K562 (cell line): ENCODE measurements around the gene ANKRD30A. TPM values are rescaled to one million over a fixed set of nuclear protein-coding genes. Genes with fewer than 3 reads are reported as not detected.

Source experiments
- ATAC-seq: fragments of 200-7000 bp; cut with Tn5 transposase; 3 replicates; pipeline ENCODE4 v1.9.1; 2020; ENCODE audit warnings: moderate library complexity
- BruUV-seq: library from RNA; stranded (reverse); fragments of 400-500 nt; replicated peaks from 2 replicates; lab custom pipeline; 2021; lab: Mats Ljungman, UMichigan
- CTCF ChIA-PET: fragments of 300-600 bp; formaldehyde crosslinking; extraction: SDS; loops from one replicate; lab custom pipeline; 2021; ENCODE audit warnings: low intra/inter-chr PET ratio; lab: Yijun Ruan, JAX
- POLR2A ChIA-PET: fragments of 300-600, 350-650 bp; sonication (Branson Sonifier 250); formaldehyde crosslinking; extraction: SDS; loops from one replicate; lab custom pipeline; 2021; ENCODE audit warnings: antibody characterized with exemption, inconsistent platforms; lab: Yijun Ruan, JAX
- DNase-seq, 4 experiments: peaks; one replicate each; pipeline versions ENCODE4 v3.0.0 to v3.0.0-alpha.2; 2011 to 2018; ENCODE audit warnings: low spot score in 3 of 4, mixed read lengths in 3 of 4; ENCODE audit errors: extremely low read depth in 1 of 4
- FAIRE-seq: peaks from 2 replicates; lab custom pipeline; 2011; peaks lifted over from hg19 to GRCh38; lab: Jason Lieb, UNC
- H2AFZ ChIP-seq: 2 replicates; pipeline ENCODE4 v1.6.0; 2011; ENCODE audit warnings: low read depth, low read length, control low read depth, inconsistent platforms
- H3K27ac ChIP-seq: fragments of 200-600 bp; 3 replicates; pipeline ENCODE4 v1.8.0; 2011; ENCODE audit warnings: low read depth, mild to moderate bottlenecking, control low read depth, inconsistent platforms, low read length, moderate library complexity, mixed read lengths; ENCODE audit errors: extremely low read depth
- H3K27me3 ChIP-seq, 2 experiments: fragments of 300-600 bp in 1 of 2; 2 replicates in 1 of 2; 3 replicates in 1 of 2; pipeline versions ENCODE4 v1.6.0 to v1.8.0; 2011; ENCODE audit warnings: inconsistent platforms in 2 of 2, low read length in 2 of 2, mild to moderate bottlenecking in 1 of 2, mixed read lengths in 1 of 2, moderate library complexity in 1 of 2; ENCODE audit not compliant: control insufficient read depth in 2 of 2, insufficient read depth in 2 of 2
- H3K36me3 ChIP-seq: fragments of 300-600 bp; 3 replicates; pipeline ENCODE4 v1.8.0; 2011; ENCODE audit warnings: mild to moderate bottlenecking, low read length, inconsistent platforms; ENCODE audit not compliant: control insufficient read depth, insufficient read depth
- H3K4me1 ChIP-seq, 2 experiments: fragments of 200-600 bp in 1 of 2; replicated peaks in 1 of 2; 2 replicates in 1 of 2; 3 replicates in 1 of 2; pipeline versions ENCODE4 v1.5.1 to v1.8.0; 2011; ENCODE audit warnings: inconsistent platforms in 2 of 2, low read length in 2 of 2, mild to moderate bottlenecking in 1 of 2, mixed read lengths in 1 of 2, moderate library complexity in 1 of 2; ENCODE audit not compliant: control insufficient read depth in 2 of 2, insufficient read depth in 2 of 2
- H3K4me2 ChIP-seq: 2 replicates; pipeline ENCODE4 v1.6.1; 2011; ENCODE audit warnings: low read length, control low read depth, inconsistent platforms, mixed read lengths; ENCODE audit not compliant: insufficient read depth
- H3K4me3 ChIP-seq: fragments of 200-600 bp; sonication (generic), shearing (Covaris generic); 2 replicates; pipeline ENCODE4 v1.5.1; 2016; ENCODE audit warnings: control low read depth, inconsistent platforms
- H3K79me2 ChIP-seq: fragments of 200-600 bp; 3 replicates; pipeline ENCODE4 v1.8.0; 2011; ENCODE audit warnings: low read length, inconsistent platforms; ENCODE audit not compliant: control insufficient read depth, insufficient read depth
- H3K9ac ChIP-seq, 2 experiments: 2 replicates each; pipeline versions ENCODE4 v1.6.0 to v1.6.1; 2011; ENCODE audit warnings: low read depth in 2 of 2, low read length in 2 of 2, control low read depth in 1 of 2, inconsistent platforms in 1 of 2, mild to moderate bottlenecking in 1 of 2, mixed read lengths in 1 of 2; ENCODE audit not compliant: insufficient read depth in 1 of 2
- H3K9me1 ChIP-seq: one replicate; pipeline ENCODE4 v1.6.0; 2011; ENCODE audit warnings: inconsistent platforms, mild to moderate bottlenecking, low read length, moderate library complexity; ENCODE audit not compliant: control insufficient read depth, insufficient read depth
- H3K9me3 ChIP-seq: replicated peaks from 2 replicates; pipeline ENCODE4 v1.5.1; 2011; ENCODE audit warnings: low read depth, low read length, inconsistent platforms; ENCODE audit not compliant: control insufficient read depth, insufficient read depth
- H4K20me1 ChIP-seq: replicated peaks from 2 replicates; pipeline ENCODE4 v1.6.1; 2011; ENCODE audit warnings: low read length, inconsistent platforms, mixed read lengths; ENCODE audit not compliant: control insufficient read depth, insufficient read depth
- ADNP ChIP-seq: fragments of 200-800 bp; sonication (Bioruptor generic); IDR thresholded peaks from 2 replicates; pipeline ENCODE4 v1.6.1; 2016; ENCODE audit warnings: missing genetic modification characterization, missing compliant biosample characterization
- C11orf30 ChIP-seq: fragments of 450-650 bp; IDR thresholded peaks from 2 replicates; pipeline ENCODE4 v1.6.1; 2016; ENCODE audit warnings: low read depth, mild to moderate bottlenecking
- CEBPZ ChIP-seq: fragments of 150-350 bp; IDR thresholded peaks from 2 replicates; pipeline ENCODE4 v1.6.1; 2014; ENCODE audit warnings: low read depth, mild to moderate bottlenecking, low read length, borderline replicate concordance
- CGGBP1 ChIP-seq: fragments of 250-450 bp; sonication (Bioruptor Pico); IDR thresholded peaks from 2 replicates; pipeline ENCODE4 v1.9.0; 2021; ENCODE audit warnings: mild to moderate bottlenecking
- CREBBP ChIP-seq: IDR thresholded peaks from one replicate; pipeline ENCODE4 v1.6.1; 2012; ENCODE audit warnings: low read depth, mild to moderate bottlenecking, control low read depth, inconsistent platforms, low read length
- NFYB ChIP-seq: IDR thresholded peaks from 2 replicates; pipeline ENCODE4 v1.6.1; 2011; ENCODE audit warnings: mild to moderate bottlenecking, moderate library complexity; ENCODE audit not compliant: insufficient read length; ENCODE audit errors: extremely low read depth
- POLR2AphosphoS2 ChIP-seq: IDR thresholded peaks from 2 replicates; pipeline ENCODE4 v1.6.1; 2012; ENCODE audit warnings: low read length, improper control_type of control experiment
- RFX7 ChIP-seq: fragments of 250-450 bp; sonication (Bioruptor Pico); IDR thresholded peaks from 2 replicates; pipeline ENCODE4 v1.5.1; 2021; ENCODE audit warnings: mild to moderate bottlenecking
- RNF2 ChIP-seq: sonication (generic); IDR thresholded peaks from 2 replicates; pipeline ENCODE4 v1.6.1; 2016
- SMAD4 ChIP-seq: fragments of 250-450 bp; sonication (Bioruptor Pico); conservative IDR thresholded peaks from 2 replicates; pipeline ENCODE4 v1.8.0; 2021; ENCODE audit warnings: inconsistent platforms, mild to moderate bottlenecking, moderate library complexity
- TBL1XR1 ChIP-seq, 2 experiments: IDR thresholded peaks; 2 replicates each; pipeline ENCODE4 v1.6.1; 2012; ENCODE audit warnings: improper control_type of control experiment in 2 of 2, low read length in 2 of 2, mild to moderate bottlenecking in 1 of 2
- USF1 ChIP-seq: sonication (generic); formaldehyde crosslinking; IDR thresholded peaks from 2 replicates; pipeline ENCODE4 v1.9.0; 2022; ENCODE audit warnings: mild to moderate bottlenecking, missing genetic modification reagents
- ZBTB43 ChIP-seq: sonication (generic); formaldehyde crosslinking; IDR thresholded peaks from 2 replicates; pipeline ENCODE4 v1.8.0; 2023; ENCODE audit warnings: mild to moderate bottlenecking, missing genetic modification reagents
- ZNF277 ChIP-seq: fragments of 250-450 bp; sonication (Bioruptor Pico); IDR thresholded peaks from 2 replicates; pipeline ENCODE4 v1.8.0; 2022; ENCODE audit warnings: inconsistent platforms, mild to moderate bottlenecking, moderate library complexity, borderline replicate concordance
- ZNF561 ChIP-seq: fragments of 450-650 bp; formaldehyde crosslinking; conservative IDR thresholded peaks from 2 replicates; pipeline ENCODE4 v1.4.0; 2020; ENCODE audit warnings: mild to moderate bottlenecking, moderate library complexity
- ZNF655 ChIP-seq: fragments of 250-450 bp; sonication (Bioruptor Pico); IDR thresholded peaks from 2 replicates; pipeline ENCODE4 v1.5.0; 2021
- WGBS: fragments of 100-300 bp; shearing (Covaris generic); methylation state at CpG from one replicate; pipeline ENCODE4 v1.1.6; 2016; ENCODE audit warnings: low coverage, mixed read lengths; ENCODE audit not compliant: insufficient coverage; ENCODE audit errors: missing lambda C conversion rate; 5-methylcytosine and 5-hydroxymethylcytosine counted together
- in situ Hi-C: fragments of 300-500 bp; cut with MboI; formaldehyde crosslinking; loops from 4 replicates; pipeline ENCODE4 v1.15.0; 2018; ENCODE audit warnings: inconsistent platforms, mixed read lengths
- intact Hi-C: fragments of 100-400 bp; cut with micrococcal nuclease; formaldehyde crosslinking; loops from 2 replicates; pipeline ENCODE4 v1.14.2; 2022
- polyA plus RNA-seq, 8 experiments: library from polyadenylated mRNA; depleted of rRNA in 4 of 8; stranded (reverse) in 5 of 8; unstranded in 3 of 8; fragments of >200 nt; fragmentation: Nextera tagmentation in 2 of 8; fragmentation: Illumina TruSeq in 1 of 8; extraction: Ambion mirVana in 2 of 8; extraction: Trizol in 1 of 8; gene quantifications; 2 replicates each; pipeline versions ENCODE4 v1.2.1 to v1.2.3, GENCODE V29; 2011 to 2014; ENCODE audit warnings: inconsistent platforms in 1 of 8, missing spikeins in 1 of 8
- total RNA-seq, 7 experiments: library from RNA; depleted of rRNA in 6 of 7; stranded (reverse); fragments of >200 nt in 6 of 7; fragmentation: Illumina TruSeq in 2 of 7; extraction: Trizol in 2 of 7; gene quantifications; 2 replicates each; pipeline versions ENCODE4 v1.2.1 to v1.2.3, GENCODE V29; 2011 to 2021; ENCODE audit warnings: low replicate concordance in 1 of 7

ANKRD30A gene
- total and polyA plus RNA-seq, 9 of the 15 experiments (the other 6 are each of a cell fraction or from before 2014, with no cell fraction given), result 0.04 to 0.09 (median 0.07) TPM; not detected in 6

- H2AFZ ChIP-seq, result no peak overlapping the region
- BruUV-seq, result no TSS peak
- no peak for FAIRE-seq
- no peak for TF ChIP-seq POLR2AphosphoS2
- TF ChIP-seq CGGBP1, result no peak
- TF ChIP-seq CREBBP, result no peak
- no peak for TF ChIP-seq ZNF561 (CRISPR knock-in tag)
- no peak for TF ChIP-seq USF1
- TF ChIP-seq ADNP (tag), result no peak
- TF ChIP-seq NFYB, result no peak
- no peak for TF ChIP-seq ZBTB43
- no peak for TF ChIP-seq TBL1XR1 (IDR thresholded peaks at IDR 0.05; ENCODE audit: low read length in 2 of 2)
- TF ChIP-seq C11orf30, result no peak
- TF ChIP-seq CEBPZ, result no peak
- TF ChIP-seq SMAD4 (CRISPR knock-in tag), result no peak
- TF ChIP-seq ZNF277 (CRISPR knock-in tag), result no peak
- no peak for TF ChIP-seq RFX7 (CRISPR knock-in tag)
- TF ChIP-seq ZNF655 (CRISPR knock-in tag), result no peak
- TF ChIP-seq RNF2, result no peak
Measured at GRCh38 chr10:37381271-37381670, 255.9 kb downstream of the ANKRD30A start.

More at GRCh38 chr10:37381271-37381670, 255.9 kb downstream of the ANKRD30A start:
- Histone ChIP-seq H3K4me3 (no peak overlapping the region), H3K27ac (no peak overlapping the region), H3K4me1 (no peaks in the 10 kb centered on the region), H4K20me1 (no peaks in the 10 kb centered on the region), H3K4me2 (no peak overlapping the region), H3K9me1 (no peaks in the 10 kb centered on the region), H3K36me3 (no peaks in the 10 kb centered on the region), H3K79me2 (no peaks in the 10 kb centered on the region), H3K27me3 (no peaks in the 10 kb centered on the region), H3K9me3 (no peaks in the 10 kb centered on the region), H3K9ac (no peak overlapping the region)
- DNase-seq (no peak), ATAC-seq (no peak)
- intact Hi-C loops (no loop called here), in situ Hi-C loops (no loop called here)
- 4% methylated on average over 3 of the region's 3 CpGs for WGBS
- POLR2A ChIA-PET, result no interaction called here
- CTCF ChIA-PET, result no interaction called here
